ENCODE data around the gene PGD. TPM values are rescaled to one million over a fixed set of nuclear protein-coding genes. Genes with fewer than 3 reads are reported as not detected.

PGD gene
- total RNA-seq, 1 donor, result 142 TPM

DNA sequence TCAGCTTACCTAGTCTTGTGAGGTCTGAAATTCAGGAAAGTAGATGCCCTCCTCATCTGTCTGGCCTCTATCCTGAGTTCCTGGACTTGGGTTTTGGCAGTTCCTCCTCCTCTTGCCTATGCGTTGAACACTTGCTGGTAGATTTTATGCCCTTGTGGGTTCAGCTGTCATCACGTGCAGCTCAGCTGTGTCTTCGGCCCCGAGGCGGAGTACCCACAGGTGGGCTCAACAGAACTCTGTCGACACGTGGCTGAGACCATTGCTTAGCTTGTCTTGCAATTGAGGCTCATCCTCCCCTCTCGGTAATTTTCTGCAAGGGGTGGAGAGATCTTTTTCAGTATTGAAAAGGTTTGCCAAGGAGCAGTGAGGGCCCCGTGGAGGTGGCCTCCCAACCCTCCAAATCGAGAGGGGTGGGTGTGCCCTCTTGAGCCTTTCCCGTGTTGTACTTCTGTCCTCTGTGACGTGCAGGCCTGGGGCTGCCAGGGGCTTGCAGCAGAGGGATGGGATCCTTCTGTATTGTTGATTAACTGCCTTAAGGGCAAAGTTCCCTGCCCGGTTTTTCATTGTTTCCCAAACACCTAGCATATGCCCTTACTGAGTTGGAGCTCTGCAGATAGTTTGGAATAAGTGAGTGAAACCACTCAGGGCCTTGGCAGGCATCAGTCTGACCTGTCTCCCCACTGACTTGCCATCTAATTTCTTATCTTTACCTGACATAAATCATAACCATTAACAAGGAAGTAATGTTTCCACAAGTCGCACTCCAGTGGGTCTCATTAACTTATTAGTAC, 34.2 kb downstream of the PGD start:
- DNase-seq (ENCODE audit: insufficient read length, low spot score, missing footprints), result no peak
- H3K36me3 ChIP-seq (ENCODE audit: insufficient read depth, low read length), result no peaks in the 10 kb centered on the region
- no peaks in the 10 kb centered on the region for H3K27me3 ChIP-seq (ENCODE audit: insufficient read depth, low read length)
- peaks cover 21% of the 10 kb centered on the region for H3K79me2 ChIP-seq (ENCODE audit: insufficient read depth, low read length)
- peaks cover 15% of the 10 kb centered on the region for H3K4me1 ChIP-seq (ENCODE audit: insufficient read depth, low read length)
- H3K4me2 ChIP-seq (ENCODE audit: insufficient read depth, low read length), result no peak overlapping the region
- no peaks in the 10 kb centered on the region for H4K20me1 ChIP-seq (ENCODE audit: insufficient read depth, low read length)
- H3K9me3 ChIP-seq (ENCODE audit: low read depth, low read length), result no peaks in the 10 kb centered on the region
- H3K4me3 ChIP-seq (ENCODE audit: insufficient read depth, low read length), result no peak overlapping the region
- H2AFZ ChIP-seq (ENCODE audit: low read length), result no peak overlapping the region
- H3K27ac ChIP-seq (ENCODE audit: low read depth, low read length), result no peak overlapping the region
- TF ChIP-seq, protein P1, sequence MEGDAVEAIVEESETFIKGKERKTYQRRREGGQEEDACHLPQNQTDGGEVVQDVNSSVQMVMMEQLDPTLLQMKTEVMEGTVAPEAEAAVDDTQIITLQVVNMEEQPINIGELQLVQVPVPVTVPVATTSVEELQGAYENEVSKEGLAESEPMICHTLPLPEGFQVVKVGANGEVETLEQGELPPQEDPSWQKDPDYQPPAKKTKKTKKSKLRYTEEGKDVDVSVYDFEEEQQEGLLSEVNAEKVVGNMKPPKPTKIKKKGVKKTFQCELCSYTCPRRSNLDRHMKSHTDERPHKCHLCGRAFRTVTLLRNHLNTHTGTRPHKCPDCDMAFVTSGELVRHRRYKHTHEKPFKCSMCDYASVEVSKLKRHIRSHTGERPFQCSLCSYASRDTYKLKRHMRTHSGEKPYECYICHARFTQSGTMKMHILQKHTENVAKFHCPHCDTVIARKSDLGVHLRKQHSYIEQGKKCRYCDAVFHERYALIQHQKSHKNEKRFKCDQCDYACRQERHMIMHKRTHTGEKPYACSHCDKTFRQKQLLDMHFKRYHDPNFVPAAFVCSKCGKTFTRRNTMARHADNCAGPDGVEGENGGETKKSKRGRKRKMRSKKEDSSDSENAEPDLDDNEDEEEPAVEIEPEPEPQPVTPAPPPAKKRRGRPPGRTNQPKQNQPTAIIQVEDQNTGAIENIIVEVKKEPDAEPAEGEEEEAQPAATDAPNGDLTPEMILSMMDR (IDR thresholded peaks at IDR 0.05; ENCODE audit: extremely low read depth, low read depth, low read length), result no peak

DNA sequence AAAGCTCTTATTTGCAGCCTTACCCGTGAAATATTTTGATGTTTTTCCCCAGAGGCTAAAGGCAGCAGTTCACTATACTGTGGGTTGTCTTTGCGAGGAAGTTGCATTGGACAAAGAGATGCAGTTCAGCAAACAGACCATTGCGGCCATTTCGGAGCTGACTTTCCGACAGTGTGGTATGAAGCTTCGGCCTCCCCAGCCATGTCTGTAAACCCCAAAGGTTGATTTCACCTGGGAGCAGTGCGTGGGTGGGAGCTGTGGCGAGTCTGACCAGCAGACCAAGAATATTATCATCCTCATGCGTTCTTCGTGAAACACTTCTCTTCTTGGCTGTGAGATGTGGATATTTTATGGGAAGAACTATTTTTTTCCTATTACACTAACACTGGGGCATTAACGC, 34.9 kb downstream of the PGD start:
- H3K36me3 ChIP-seq (ENCODE audit: insufficient read depth, low read length), result no peaks in the 10 kb centered on the region
- H3K9me3 ChIP-seq (ENCODE audit: low read depth, low read length), result no peaks in the 10 kb centered on the region
- H4K20me1 ChIP-seq (ENCODE audit: insufficient read depth, low read length), result no peaks in the 10 kb centered on the region
- no peak overlapping the region for H3K4me2 ChIP-seq (ENCODE audit: insufficient read depth, low read length)
- TF ChIP-seq, protein P1 (IDR thresholded peaks at IDR 0.05; ENCODE audit: extremely low read depth, low read depth, low read length), result no peak
- peaks cover 21% of the 10 kb centered on the region for H3K79me2 ChIP-seq (ENCODE audit: insufficient read depth, low read length)
- peaks cover 15% of the 10 kb centered on the region for H3K4me1 ChIP-seq (ENCODE audit: insufficient read depth, low read length)
- no peak overlapping the region for H3K4me3 ChIP-seq (ENCODE audit: insufficient read depth, low read length)
- H3K27ac ChIP-seq (ENCODE audit: low read depth, low read length), result no peak overlapping the region
- H3K27me3 ChIP-seq (ENCODE audit: insufficient read depth, low read length), result no peaks in the 10 kb centered on the region
- no peak for DNase-seq (ENCODE audit: insufficient read length, low spot score, missing footprints)
- H2AFZ ChIP-seq (ENCODE audit: low read length), result no peak overlapping the region

DNA sequence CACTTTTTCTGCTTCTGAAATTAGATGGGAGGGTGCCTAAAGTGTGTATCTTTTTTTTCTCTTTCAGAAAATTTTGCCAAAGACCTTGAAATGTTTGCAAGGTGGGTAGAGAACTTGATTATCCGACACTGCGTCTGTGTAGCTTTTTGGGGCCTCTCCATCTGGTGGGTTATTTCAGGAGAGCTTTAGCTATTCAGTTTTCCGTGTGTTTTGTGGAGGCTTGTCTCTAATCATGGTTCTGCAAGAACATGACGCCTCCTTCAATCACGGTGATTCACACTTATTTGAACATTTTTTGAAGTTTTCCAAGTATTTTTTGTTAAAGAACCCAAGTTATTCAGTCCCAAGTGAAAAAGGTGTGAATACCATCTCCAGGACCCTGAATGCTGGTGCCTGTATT, 35.7 kb downstream of the PGD start:
- peaks cover 21% of the 10 kb centered on the region for H3K79me2 ChIP-seq (ENCODE audit: insufficient read depth, low read length)
- H3K9me3 ChIP-seq (ENCODE audit: low read depth, low read length), result no peaks in the 10 kb centered on the region
- H3K36me3 ChIP-seq (ENCODE audit: insufficient read depth, low read length), result no peaks in the 10 kb centered on the region
- no peak overlapping the region for H3K4me2 ChIP-seq (ENCODE audit: insufficient read depth, low read length)
- no peak overlapping the region for H2AFZ ChIP-seq (ENCODE audit: low read length)
- no peaks in the 10 kb centered on the region for H4K20me1 ChIP-seq (ENCODE audit: insufficient read depth, low read length)
- H3K4me1 ChIP-seq (ENCODE audit: insufficient read depth, low read length), result peaks cover 14% of the 10 kb centered on the region
- H3K27me3 ChIP-seq (ENCODE audit: insufficient read depth, low read length), result no peaks in the 10 kb centered on the region
- DNase-seq (ENCODE audit: insufficient read length, low spot score, missing footprints), result no peak
- no peak overlapping the region for H3K4me3 ChIP-seq (ENCODE audit: insufficient read depth, low read length)
- TF ChIP-seq, protein P1 (IDR thresholded peaks at IDR 0.05; ENCODE audit: extremely low read depth, low read depth, low read length), result no peak
- no peak overlapping the region for H3K27ac ChIP-seq (ENCODE audit: low read depth, low read length)

DNA sequence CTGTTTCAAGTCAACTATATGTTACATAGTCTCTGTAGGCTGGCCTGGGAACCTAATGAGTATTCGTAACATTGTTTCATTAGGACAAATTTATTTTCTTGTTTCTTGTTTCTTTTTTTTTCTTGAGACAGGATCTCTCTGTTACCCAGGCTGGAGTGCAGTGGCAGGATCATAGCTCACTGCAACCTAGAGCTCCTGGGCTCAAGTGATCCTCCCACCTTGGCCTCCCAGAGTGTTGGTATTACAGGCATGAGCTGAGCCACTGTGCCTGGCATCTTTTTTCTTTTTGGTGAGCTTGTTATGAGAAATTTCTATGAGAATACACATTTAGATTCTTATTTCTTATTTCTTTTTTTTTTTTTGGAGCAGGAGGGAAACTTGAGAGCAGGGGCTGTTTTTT, 38.2 kb downstream of the PGD start:
- Histone ChIP-seq H3K27me3 (ENCODE audit: insufficient read depth, low read length) (no peaks in the 10 kb centered on the region), H3K36me3 (ENCODE audit: insufficient read depth, low read length) (no peaks in the 10 kb centered on the region), H3K79me2 (ENCODE audit: insufficient read depth, low read length) (peaks cover 8% of the 10 kb centered on the region), H4K20me1 (ENCODE audit: insufficient read depth, low read length) (no peaks in the 10 kb centered on the region), H3K4me1 (ENCODE audit: insufficient read depth, low read length) (no peaks in the 10 kb centered on the region), H2AFZ (ENCODE audit: low read length) (no peak overlapping the region), H3K9me3 (ENCODE audit: low read depth, low read length) (no peaks in the 10 kb centered on the region), H3K4me3 (ENCODE audit: insufficient read depth, low read length) (no peak overlapping the region), H3K4me2 (ENCODE audit: insufficient read depth, low read length) (no peak overlapping the region), H3K27ac (ENCODE audit: low read depth, low read length) (no peak overlapping the region)
- TF ChIP-seq, protein P1 (IDR thresholded peaks at IDR 0.05; ENCODE audit: extremely low read depth, low read depth, low read length), result no peak
- DNase-seq (ENCODE audit: insufficient read length, low spot score, missing footprints), result no peak

All from osteoblast (primary cell).